BE2C (cell line): ENCODE measurements around the gene PI16.

Source experiments
- DNase-seq: peaks from one replicate; pipeline ENCODE4 v3.0.0-alpha.2; 2020
- H3K27me3 ChIP-seq: fragments of 250-450 bp; sonication (Bioruptor Pico); 2 replicates; pipeline ENCODE4 v1.5.1; 2020; ENCODE audit warnings: mild to moderate bottlenecking
- H3K36me3 ChIP-seq: fragments of 250-450 bp; sonication (Bioruptor Pico); 2 replicates; pipeline ENCODE4 v1.5.1; 2020; ENCODE audit warnings: mild to moderate bottlenecking
- H3K4me1 ChIP-seq: fragments of 250-450 bp; sonication (Bioruptor Pico); 2 replicates; pipeline ENCODE4 v1.5.1; 2020
- H3K4me3 ChIP-seq: 2 replicates; pipeline ENCODE4 v1.5.1; 2011; ENCODE audit warnings: low read depth, low read length
- H3K9me3 ChIP-seq: fragments of 250-450 bp; sonication (Bioruptor Pico); 2 replicates; pipeline ENCODE4 v1.5.1; 2020
- CTCF ChIP-seq: IDR thresholded peaks from 2 replicates; pipeline ENCODE4 v1.5.1; 2012; ENCODE audit warnings: mild to moderate bottlenecking, low read depth, low read length

PI16 gene

GRCh38 chr6:36912030-36912454, 42.5 kb upstream of the PI16 start:
- TF ChIP-seq CTCF: no peak
- H3K4me1 ChIP-seq: peaks cover 4% of the 10 kb centered on the region
- peaks cover 34% of the 10 kb centered on the region for H3K36me3 ChIP-seq
- H3K27me3 ChIP-seq: no peaks in the 10 kb centered on the region
- H3K4me3 ChIP-seq: no peak overlapping the region
- H3K9me3 ChIP-seq: no peaks in the 10 kb centered on the region
- DNase-seq: no peak

GRCh38 chr6:36912586-36912985, 42.0 kb upstream of the PI16 start:
- DNase-seq: no peak
- Histone ChIP-seq H3K9me3 (no peaks in the 10 kb centered on the region), H3K4me1 (peaks cover 4% of the 10 kb centered on the region), H3K4me3 (no peak overlapping the region), H3K27me3 (no peaks in the 10 kb centered on the region), H3K36me3 (peaks cover 38% of the 10 kb centered on the region)
- TF ChIP-seq CTCF: no peak

GRCh38 chr6:36913082-36913481, 41.5 kb upstream of the PI16 start:
- no peak for TF ChIP-seq CTCF
- no peak for DNase-seq
- Histone ChIP-seq H3K27me3 (no peaks in the 10 kb centered on the region), H3K36me3 (peaks cover 38% of the 10 kb centered on the region), H3K4me1 (peaks cover 4% of the 10 kb centered on the region), H3K4me3 (no peak overlapping the region), H3K9me3 (no peaks in the 10 kb centered on the region)

- H3K36me3 ChIP-seq: peaks cover 41% of the 10 kb centered on the region
- DNase-seq: no peak
- H3K27me3 ChIP-seq: no peaks in the 10 kb centered on the region
- peaks cover 4% of the 10 kb centered on the region for H3K4me1 ChIP-seq
- H3K9me3 ChIP-seq: no peaks in the 10 kb centered on the region
- TF ChIP-seq CTCF: peak; percentile 9; the same call in 1 of the 2 replicates
- no peak overlapping the region for H3K4me3 ChIP-seq
Measured at GRCh38 chr6:36914227-36914794, 40.2 kb upstream of the PI16 start.

- Histone ChIP-seq H3K4me1 (peaks cover 4% of the 10 kb centered on the region), H3K36me3 (peaks cover 46% of the 10 kb centered on the region)
- TF ChIP-seq CTCF: no peak
Measured at GRCh38 chr6:36915599-36915998, 38.9 kb upstream of the PI16 start.

GRCh38 chr6:36916126-36916525, 38.4 kb upstream of the PI16 start:
- no peak for DNase-seq
- no peak for TF ChIP-seq CTCF
- Histone ChIP-seq H3K4me3 (no peak overlapping the region), H3K9me3 (no peaks in the 10 kb centered on the region), H3K36me3 (peaks cover 46% of the 10 kb centered on the region), H3K27me3 (no peaks in the 10 kb centered on the region), H3K4me1 (peaks cover 4% of the 10 kb centered on the region)

More at GRCh38 chr6:36915599-36915998, 38.9 kb upstream of the PI16 start:
- no peaks in the 10 kb centered on the region for H3K27me3 ChIP-seq
- H3K9me3 ChIP-seq: no peaks in the 10 kb centered on the region
- no peak for DNase-seq
- no peak overlapping the region for H3K4me3 ChIP-seq
